IPS-18c (cell line): ENCODE measurements around the gene SMIM38.
"Not testable (repeated sequence)": the region's sequence is repeated elsewhere in the genome, so short reads cannot be mapped to it uniquely, and the experiment has no call there.

ENCODE experiments used
- H3K4me3 ChIP-seq: 2 replicates; pipeline ENCODE4 v1.7.0; 2013; ENCODE audit warnings: low read depth, mild to moderate bottlenecking, low read length, moderate library complexity; ENCODE audit not compliant: insufficient read depth
- H3K9me3 ChIP-seq: one replicate; pipeline ENCODE4 v1.6.1; 2013; ENCODE audit warnings: mild to moderate bottlenecking, low read length, moderate library complexity; ENCODE audit not compliant: control insufficient read depth, insufficient read depth

SMIM38 gene

DNA sequence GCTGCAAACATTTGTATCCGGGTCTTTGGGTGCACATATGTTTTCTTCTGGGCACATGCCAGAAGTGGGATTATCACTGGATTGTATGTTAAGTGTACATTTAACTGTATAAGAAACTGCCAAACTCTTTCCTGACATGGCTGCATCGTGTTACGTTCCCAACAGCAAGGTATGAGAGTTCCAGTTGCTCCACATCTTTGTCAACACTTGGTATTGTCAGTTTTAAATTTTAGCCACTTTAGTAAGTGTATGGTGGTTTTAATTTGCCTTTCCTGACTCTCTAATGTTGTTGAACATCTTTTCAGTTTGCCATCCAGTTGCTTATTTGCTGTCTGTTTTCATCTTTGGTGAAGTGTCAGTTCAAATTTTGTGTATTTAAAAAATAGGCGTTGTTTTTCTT lies 22.5 kb upstream of the SMIM38 start:
- H3K9me3 ChIP-seq: no peaks in the 10 kb centered on the region
- H3K4me3 ChIP-seq: no peak overlapping the region

DNA sequence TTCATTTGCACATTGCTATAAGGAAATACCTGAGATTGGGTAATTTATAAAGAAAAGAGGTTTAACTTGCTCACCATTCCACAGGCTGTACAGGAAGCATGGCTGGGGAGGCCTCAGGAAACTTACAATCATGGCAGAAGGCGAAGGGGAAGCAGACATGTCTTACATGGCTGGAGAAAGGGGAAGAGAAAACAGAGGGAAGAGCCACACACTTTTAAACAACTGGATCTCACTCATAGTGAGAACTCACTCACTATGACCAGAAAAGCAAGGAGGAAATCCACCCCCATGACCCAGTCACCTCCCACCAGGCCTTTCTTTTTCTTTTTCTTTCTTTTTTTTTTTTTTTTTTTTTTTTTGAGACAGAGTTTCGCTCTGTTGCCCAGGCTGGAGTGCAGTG lies 21.6 kb upstream of the SMIM38 start:
- not testable (repeated sequence) for H3K9me3 ChIP-seq, H3K4me3 ChIP-seq

DNA sequence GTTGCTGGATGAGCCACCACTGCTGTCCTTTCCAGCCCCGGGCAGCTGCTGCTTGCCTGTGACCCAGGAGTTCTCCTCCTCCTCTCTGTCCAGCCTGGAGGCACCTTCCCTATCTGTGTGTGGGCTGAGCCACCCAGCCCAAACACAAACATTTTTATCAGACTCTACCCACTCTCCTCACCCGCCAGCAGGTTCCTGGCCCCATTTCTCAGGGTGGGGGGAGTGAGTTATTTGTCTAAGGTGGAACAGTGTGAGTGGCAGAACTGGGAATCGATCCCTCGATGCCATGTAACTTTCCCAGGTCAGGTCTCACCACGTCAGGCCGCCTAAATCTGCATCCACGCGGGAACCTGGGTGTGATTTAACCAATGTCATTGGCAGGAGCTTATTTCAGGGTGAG lies 20.8 kb upstream of the SMIM38 start:
- H3K4me3 ChIP-seq: no peak overlapping the region
- no peaks in the 10 kb centered on the region for H3K9me3 ChIP-seq

DNA sequence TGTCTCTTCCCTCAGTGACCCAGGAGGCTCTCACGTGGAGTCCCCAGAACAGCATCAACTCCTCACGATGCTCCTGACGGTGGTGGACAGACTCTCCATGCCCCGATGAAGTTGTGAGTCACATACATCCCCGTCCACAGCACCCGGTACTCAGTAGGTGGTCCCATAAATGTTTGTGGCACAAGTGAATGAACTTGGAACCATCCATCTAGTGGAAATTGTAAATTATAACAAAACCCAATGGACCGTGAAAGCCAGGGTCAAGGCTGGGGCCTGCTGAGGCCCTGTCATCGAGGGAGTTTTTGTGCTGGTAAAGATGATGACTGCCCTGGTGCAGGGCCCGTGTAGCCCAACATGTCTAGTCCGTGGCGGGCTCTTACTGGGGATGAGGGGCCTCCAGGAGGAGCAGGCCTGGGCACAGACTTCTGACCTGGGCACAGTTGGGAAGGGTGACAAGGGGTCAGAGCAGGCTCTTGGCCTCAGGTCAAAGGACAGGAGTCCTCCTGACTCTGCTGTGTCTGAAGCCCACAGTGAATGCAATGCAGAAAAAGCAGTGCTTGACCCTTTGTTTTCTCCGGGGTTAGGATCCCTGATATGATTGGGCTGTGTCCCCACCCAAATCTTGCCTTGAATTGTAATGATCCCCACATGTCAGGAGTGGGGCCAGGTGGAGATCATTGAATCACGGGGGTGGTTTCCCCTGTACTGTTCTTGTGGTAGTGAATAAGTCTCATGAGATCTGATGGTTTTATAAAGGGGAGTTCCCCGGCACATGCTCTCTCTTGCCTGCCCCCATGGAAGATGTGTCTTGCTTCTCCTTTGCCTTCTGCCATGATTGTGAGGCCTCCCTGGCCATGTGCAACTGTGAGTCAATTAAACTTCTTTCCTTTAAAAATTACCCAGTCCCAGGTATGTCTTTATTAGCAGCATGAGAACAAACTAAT lies 20.0 kb upstream of the SMIM38 start:
- Histone ChIP-seq H3K4me3 (no peak overlapping the region), H3K9me3 (no peaks in the 10 kb centered on the region)

DNA sequence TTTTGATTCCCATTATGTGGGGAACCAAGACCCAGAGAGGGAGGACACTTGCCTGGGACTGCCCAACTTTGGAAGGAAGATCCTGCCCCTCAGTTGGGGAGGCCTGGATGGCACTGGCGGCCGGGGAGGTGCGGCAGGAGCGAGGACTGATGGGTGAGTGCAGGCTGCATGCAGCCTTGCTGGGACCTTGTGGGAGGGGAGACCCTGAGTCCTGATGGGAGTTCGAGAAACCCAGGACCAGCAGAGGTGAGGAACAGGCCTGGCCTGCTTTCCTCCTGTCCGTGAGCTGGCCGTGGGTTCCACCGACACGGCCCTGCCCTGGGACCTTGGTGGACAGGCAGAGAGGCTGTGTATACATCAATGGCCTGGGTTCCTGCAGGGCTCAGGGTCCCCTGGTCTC lies 19.3 kb upstream of the SMIM38 start:
- no peaks in the 10 kb centered on the region for H3K9me3 ChIP-seq
- no peak overlapping the region for H3K4me3 ChIP-seq

DNA sequence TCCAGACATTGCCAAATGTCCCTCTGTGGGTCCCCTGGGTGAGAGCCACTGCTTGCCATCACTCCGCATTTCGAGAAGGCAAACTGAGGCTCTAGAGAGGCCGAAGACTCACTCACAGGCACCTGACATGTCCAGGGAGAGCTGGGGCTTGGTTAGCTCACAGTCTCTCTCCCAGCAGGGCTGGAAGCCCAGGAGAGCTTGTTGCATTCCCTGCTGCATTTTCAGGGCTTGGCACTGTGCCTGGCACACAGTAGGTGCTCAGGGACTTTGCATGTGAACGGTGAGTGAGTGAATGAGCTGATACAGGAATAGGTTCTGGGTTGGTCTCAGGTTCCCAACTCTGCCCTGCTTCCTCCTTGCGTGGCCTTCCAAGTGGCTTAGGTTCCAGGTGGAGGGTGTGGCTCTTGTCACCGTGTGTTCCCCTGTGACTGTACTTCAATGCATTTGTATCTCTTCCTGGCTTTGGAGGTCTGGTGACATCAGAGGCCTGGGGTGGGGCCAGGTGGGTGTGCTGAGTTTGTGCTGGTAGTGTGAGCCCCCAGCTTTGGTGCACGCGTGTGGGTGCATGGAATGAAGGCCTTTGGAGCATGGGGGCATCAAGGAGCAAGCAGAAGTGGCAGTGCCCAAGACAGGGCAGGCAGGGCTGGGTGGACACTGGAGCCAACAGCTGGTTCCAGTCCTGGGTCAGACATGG lies 18.4 kb upstream of the SMIM38 start:
- Histone ChIP-seq H3K9me3 (no peaks in the 10 kb centered on the region), H3K4me3 (no peak overlapping the region)

DNA sequence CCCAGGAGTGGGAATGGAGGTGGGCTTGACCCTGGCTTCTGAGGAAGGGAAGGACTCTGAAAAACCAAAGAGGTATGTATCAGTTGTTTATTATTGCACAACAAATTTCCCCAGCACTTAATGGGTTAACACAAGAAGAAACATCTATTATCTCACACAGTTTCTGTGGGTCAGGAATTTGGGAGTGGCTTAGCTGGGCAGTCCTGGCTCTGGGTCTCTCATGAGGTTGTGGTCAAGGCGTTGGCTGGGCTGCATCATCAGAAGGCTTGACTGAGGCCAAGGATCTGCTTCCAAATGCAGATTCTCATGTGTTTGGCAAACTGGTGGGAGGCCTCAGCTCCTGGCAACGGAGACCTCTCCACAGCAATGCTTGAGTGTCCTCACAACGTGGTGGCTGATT lies 17.5 kb upstream of the SMIM38 start:
- Histone ChIP-seq H3K4me3 (no peak overlapping the region), H3K9me3 (no peaks in the 10 kb centered on the region)

DNA sequence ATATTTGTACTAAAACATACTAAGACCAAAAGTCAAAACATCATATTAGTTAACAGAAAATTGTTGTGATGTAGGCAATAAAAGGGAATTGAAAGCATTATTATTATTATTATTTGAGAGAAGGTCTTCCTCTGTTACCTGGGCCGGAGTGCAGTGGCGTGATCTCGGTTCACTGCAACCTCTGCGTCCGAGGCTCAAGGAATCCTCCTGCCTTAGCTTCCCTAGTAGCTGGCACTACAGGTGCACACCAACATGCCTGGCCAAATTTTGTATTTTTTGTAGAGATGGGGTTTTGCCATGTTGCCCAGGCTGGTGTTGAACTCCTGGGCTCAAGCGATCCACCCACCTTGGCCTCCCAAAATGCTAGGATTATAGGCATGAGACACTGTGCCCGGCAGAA lies 15.6 kb upstream of the SMIM38 start:
- not testable (repeated sequence) for H3K4me3 ChIP-seq, H3K9me3 ChIP-seq

DNA sequence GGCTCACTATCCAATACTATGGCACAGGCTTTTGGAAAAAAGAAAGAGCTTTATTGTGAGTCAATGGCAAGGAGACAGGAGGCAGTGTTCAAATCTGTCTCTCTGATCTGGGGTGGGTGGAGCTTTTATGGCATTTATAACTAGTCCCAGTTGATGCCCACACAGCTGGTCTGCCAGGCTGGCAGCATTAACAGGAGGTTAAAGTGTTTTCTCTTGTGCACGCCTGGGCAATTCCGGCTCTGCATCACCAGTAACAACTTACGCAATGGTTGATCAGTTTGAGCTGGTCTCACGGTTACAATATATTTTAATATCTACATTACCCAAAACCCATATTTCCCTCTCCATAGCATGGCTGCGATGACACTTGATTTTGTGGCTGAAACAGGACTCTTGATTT lies 15.1 kb upstream of the SMIM38 start:
- no peaks in the 10 kb centered on the region for H3K9me3 ChIP-seq
- H3K4me3 ChIP-seq: no peak overlapping the region

DNA sequence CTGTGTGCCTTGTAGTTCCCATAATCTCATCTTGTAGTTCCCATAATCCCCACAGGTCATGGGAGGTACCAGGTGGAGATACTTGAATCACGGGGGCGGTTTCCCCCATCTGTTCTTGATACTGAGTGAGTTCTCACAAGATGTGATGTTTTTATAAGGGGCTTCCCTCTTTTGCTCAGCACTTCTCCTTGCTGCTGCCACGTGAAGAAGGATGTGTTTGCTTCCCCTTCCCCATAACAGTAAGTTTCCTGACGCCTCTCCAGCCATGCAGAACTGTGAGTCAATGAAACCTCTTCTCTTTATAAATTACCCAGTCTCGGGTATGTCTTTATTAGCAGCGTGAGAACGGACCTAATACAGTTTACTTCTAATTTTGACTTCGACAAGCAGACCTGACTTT lies 14.0 kb upstream of the SMIM38 start:
- Histone ChIP-seq H3K9me3 (no peaks in the 10 kb centered on the region), H3K4me3 (no peak overlapping the region)

DNA sequence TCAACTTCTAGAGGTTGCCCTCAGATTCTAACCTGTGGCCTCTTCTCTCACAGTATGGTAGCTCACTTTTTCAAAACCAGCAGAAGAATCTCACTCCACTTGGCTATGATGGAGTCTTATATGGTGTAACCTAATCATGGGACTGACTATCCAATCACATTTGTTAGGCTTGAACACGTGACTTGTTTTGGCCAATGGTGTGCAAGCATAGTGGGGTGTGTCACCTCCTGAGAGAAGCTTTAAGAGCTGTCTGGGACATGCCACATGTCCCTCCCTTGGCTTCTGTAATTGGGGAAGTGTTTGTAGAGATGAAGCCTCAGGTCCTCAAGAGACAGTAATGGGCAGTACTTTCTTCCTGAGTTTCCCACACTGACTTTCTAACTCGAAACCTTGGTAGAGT lies 12.8 kb upstream of the SMIM38 start:
- no peak overlapping the region for H3K4me3 ChIP-seq
- no peaks in the 10 kb centered on the region for H3K9me3 ChIP-seq

DNA sequence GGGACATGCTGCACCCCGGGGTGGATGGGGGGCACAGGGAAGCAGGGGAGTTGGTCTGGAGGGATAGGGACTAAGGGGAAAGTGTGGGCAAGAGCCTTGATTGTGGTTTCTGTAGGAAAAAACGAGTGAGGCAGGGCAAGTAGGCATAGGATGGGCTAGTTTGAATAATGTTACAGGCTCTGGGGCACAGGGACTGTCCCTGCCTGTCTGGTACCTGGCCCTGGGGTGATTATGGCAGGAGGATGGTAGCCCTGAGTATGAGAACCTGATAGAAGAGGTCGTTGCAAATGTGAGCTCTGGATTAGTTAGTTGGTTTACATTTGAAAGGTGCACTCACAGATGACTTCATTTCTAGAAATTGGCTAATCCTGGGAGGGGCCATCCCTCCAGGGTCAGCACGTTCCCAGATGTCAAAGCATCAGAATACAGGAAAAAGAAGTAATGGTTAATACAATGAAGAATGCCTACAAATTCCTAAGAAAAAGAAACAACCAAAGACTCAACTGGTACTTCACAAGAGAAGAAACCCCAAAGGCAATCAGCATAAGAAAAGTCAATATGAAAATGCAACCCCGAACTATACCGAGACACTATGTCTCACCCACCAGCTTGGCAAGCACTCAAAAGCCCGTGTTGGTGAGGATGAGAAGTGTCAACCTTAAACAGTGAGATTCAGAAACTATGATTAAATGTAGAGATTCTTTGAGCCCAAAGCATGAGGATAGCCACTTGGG lies 11.3 kb upstream of the SMIM38 start:
- no peak overlapping the region for H3K4me3 ChIP-seq
- H3K9me3 ChIP-seq: no peaks in the 10 kb centered on the region

DNA sequence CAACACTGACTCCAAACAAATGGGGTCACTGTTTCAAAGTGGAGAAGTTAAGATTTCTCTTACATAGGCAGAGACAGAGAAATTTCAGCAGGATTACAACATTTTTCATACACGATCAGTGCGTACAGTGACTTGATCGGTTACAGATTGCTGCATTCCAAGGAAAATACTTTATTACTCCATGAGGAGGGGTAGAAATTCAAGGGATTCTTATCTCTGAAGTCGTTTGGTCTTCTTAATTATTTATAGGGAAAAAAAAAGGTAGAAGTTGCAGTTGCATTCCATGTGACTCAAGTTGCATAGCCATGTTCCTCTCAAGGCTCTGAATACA lies 10.7 kb upstream of the SMIM38 start:
- Histone ChIP-seq H3K9me3 (no peaks in the 10 kb centered on the region), H3K4me3 (no peak overlapping the region)

DNA sequence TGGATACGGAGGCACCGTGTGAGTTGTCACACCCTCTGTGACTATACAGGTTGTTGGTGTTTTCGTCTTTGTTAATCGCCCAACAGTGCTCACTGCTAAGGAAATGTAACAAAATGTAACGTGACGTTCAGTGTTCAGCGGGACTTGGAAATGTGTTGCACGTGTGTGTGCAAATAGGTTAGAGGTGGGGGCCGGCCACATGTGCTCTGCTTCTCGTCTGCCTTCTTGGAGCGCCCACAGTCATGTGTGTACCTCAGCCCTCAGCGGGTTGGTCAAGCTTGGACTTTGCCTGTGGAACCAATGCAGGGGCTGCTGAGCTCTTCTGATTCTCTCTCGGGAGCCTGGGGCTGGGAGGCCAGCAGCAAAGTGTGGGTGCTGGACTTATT lies 7.4 kb upstream of the SMIM38 start:
- H3K4me3 ChIP-seq: no peak overlapping the region
- no peaks in the 10 kb centered on the region for H3K9me3 ChIP-seq

DNA sequence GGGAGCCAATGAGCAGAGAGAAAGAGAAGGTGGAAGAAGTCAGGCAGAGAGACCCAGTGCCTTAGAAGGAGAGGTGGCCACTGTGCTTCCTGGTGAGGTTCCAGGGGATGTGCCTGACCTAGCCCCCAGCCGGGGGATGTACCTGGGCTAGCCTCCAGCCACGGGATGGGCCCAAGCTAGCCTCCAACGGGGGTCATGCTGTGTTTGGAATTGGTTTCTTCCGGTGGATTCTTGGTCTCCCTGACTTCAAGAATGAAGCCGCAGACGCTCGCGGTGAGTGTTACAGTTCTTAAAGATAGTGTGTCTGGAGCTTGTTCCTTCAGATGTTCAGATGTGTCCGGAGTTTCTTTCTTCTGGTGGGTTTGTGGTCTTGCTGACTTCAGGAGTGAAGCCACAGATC lies 6.9 kb upstream of the SMIM38 start:
- Histone ChIP-seq H3K9me3 (no peaks in the 10 kb centered on the region), H3K4me3 (no peak overlapping the region)

DNA sequence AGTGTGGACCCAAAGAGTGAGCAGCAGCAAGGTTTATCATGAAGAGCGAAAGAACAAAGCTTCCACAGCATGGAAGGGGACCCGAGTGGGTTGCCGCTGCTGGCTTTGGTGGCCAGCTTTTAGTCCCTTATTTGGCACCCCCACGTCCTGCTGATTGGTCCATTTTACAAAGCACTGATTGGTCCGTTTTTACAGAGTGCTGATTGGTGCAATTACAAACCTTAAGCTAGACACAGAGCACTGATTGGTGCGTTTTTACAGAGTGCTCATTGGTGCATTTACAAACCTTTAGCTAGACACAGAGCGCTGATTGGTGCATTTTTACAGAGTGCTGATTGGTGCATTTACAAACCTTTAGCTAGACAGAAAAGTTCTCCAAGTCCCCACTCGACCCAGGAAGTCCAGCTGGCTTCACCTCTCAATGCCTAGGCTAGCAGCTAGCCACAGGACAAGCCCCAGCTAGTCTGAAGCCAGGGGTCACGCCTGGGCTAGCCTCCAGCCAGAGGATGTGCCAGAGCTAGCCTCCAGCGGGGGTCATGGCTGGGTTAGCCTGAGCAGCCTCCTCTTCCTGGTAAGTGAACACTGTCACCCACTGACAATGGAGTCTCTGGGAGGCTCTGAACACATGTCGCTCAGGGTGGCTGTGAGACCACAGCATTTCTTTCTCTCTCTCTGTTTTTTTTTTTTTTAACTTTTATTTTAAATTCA lies 6.2 kb upstream of the SMIM38 start:
- not testable (repeated sequence) for H3K9me3 ChIP-seq, H3K4me3 ChIP-seq

DNA sequence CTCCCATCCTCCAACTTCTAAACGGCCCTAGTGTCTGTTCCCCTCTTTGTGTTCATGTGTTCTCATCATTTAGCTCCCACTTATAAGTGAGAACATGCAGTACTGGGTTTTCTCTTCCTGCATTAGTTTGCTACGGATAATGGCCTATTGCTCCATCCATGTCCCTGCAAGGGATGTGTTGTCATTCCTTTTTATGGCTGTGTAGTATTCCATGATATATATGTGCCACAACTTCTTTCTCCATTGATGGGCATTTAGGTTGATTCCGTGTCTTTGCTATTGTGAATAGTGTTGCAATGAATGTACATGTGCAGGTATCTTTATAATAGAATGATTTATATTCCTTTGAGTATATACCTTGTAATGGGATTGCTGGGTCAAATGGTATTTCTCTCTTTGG lies 5.6 kb upstream of the SMIM38 start:
- Histone ChIP-seq H3K9me3 (no peaks in the 10 kb centered on the region), H3K4me3 (no peak overlapping the region)
